ENCODE measurements around the gene SH3BGRL3. TPM values are rescaled to one million over a fixed set of nuclear protein-coding genes. Genes with fewer than 3 reads are reported as not detected.
"Not testable (repeated sequence)": the region's sequence is repeated elsewhere in the genome, so short reads cannot be mapped to it uniquely, and the experiment has no call there.

The SH3BGRL3 gene
- total RNA-seq, 1 donor from 2014 or later: 204 TPM

DNA sequence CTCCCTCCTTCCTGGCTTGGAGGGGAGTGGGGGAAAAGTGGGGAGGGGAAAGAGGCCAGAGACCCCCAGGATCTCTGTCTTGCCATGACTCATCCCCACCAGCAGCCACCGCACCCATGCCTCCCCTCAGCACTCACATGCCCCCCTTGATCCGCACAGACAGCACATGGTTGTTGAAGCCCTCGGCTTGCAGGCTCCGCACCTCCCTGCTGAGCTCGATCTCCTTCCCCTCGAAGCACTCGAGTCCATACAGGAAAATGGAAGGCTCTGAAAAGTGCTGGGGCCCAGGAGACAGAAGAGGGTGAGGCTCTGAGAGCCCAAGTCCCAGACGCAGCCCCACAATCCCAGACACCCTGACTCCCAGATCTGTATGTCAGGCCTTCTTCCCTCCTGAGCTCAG is 48.7 kb downstream of the SH3BGRL3 start:
- intact Hi-C loops (cut with DNase I): no loop called here
- Histone ChIP-seq H3K36me3 (peaks cover 6% of the 10 kb centered on the region), H3K4me3 (no peak overlapping the region), H3K4me1 (no peaks in the 10 kb centered on the region), H3K27me3 (ENCODE audit: low read depth) (no peaks in the 10 kb centered on the region), H3K9me3 (no peaks in the 10 kb centered on the region), H3K27ac (no peak overlapping the region)
- TF ChIP-seq, protein P1, sequence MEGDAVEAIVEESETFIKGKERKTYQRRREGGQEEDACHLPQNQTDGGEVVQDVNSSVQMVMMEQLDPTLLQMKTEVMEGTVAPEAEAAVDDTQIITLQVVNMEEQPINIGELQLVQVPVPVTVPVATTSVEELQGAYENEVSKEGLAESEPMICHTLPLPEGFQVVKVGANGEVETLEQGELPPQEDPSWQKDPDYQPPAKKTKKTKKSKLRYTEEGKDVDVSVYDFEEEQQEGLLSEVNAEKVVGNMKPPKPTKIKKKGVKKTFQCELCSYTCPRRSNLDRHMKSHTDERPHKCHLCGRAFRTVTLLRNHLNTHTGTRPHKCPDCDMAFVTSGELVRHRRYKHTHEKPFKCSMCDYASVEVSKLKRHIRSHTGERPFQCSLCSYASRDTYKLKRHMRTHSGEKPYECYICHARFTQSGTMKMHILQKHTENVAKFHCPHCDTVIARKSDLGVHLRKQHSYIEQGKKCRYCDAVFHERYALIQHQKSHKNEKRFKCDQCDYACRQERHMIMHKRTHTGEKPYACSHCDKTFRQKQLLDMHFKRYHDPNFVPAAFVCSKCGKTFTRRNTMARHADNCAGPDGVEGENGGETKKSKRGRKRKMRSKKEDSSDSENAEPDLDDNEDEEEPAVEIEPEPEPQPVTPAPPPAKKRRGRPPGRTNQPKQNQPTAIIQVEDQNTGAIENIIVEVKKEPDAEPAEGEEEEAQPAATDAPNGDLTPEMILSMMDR (IDR thresholded peaks at IDR 0.05): no peak
- DNase-seq: no peak
- ATAC-seq: no peak

DNA sequence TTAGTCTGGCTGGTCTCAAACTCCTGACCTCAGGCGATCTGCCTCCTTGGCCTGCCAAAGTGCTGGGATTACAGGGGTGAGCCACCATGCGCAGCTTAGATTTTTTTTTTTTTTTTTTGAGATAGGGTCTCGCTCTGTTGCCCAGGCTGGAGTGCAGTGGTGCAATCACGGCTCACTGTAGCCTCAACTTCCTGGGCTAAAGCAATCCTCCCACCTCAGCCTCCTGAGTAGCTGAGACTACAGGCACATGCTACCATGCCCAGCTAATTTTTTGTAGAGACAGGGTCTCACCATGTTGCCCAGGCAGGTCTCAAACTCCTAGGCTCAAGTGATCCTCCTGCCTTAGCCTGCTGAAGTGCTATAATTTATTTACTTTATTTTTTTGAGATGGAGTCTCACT is 49.5 kb downstream of the SH3BGRL3 start:
- H3K27ac ChIP-seq; H3K4me3 ChIP-seq; H3K4me1 ChIP-seq; DNase-seq; H3K27me3 ChIP-seq (ENCODE audit: low read depth); H3K36me3 ChIP-seq; intact Hi-C loops (cut with DNase I); ATAC-seq; H3K9me3 ChIP-seq: not testable (repeated sequence)

DNA sequence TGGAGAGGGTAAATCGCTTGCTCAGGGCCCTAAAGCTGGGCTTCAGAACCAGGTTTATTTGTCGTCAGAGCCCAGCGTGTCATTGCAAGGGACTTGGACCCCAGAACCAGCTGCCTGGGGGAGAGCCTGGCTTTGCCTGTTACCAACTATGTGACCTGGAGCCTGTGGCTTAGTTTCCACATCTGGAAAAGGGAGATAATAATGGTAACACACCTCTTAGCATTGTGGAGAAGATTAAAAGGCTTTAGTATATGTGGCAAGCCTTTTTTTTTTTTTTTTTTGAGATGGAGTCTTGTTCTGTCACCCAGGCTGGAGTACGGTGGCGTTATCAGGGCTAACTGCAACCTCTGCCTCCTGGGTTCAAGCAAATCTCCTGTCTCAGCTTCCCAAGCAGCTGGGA is 50.4 kb downstream of the SH3BGRL3 start:
- no peaks in the 10 kb centered on the region for H3K36me3 ChIP-seq
- no peaks in the 10 kb centered on the region for H3K9me3 ChIP-seq
- intact Hi-C loops (cut with DNase I): no loop called here
- ATAC-seq (no peak), DNase-seq (no peak)
- H3K27ac ChIP-seq: no peak overlapping the region
- peaks cover under 1% of the 10 kb centered on the region for H3K4me1 ChIP-seq
- TF ChIP-seq, protein P1 (IDR thresholded peaks at IDR 0.05): no peak
- H3K4me3 ChIP-seq: no peak overlapping the region
- H3K27me3 ChIP-seq (ENCODE audit: low read depth): no peaks in the 10 kb centered on the region

Other genes starting within 250 kb of the SH3BGRL3 start
- gene SLC30A2, start 234.0 kb upstream of the SH3BGRL3 start, total RNA-seq: not detected
- gene TRIM63, start 212.5 kb upstream of the SH3BGRL3 start, total RNA-seq: 0.53 TPM
- 11.8 TPM for gene PDIK1L, start 168.3 kb upstream of the SH3BGRL3 start, total RNA-seq
- gene FAM110D, start 121.0 kb upstream of the SH3BGRL3 start, total RNA-seq: 3.8 TPM
- gene C1orf232, start 111.1 kb upstream of the SH3BGRL3 start, total RNA-seq: not detected
- 18.0 TPM for gene ZNF593, start 110.2 kb upstream of the SH3BGRL3 start, total RNA-seq
- gene ZNF593OS, start 108.3 kb upstream of the SH3BGRL3 start, total RNA-seq: not detected
- gene CNKSR1, start 102.6 kb upstream of the SH3BGRL3 start, total RNA-seq: 25.0 TPM
- gene CATSPER4, start 89.5 kb upstream of the SH3BGRL3 start, total RNA-seq: not detected
- 10.2 TPM for gene CEP85, start 45.9 kb upstream of the SH3BGRL3 start, total RNA-seq
- gene UBXN11, start 26.6 kb downstream of the SH3BGRL3 start, total RNA-seq: 65.1 TPM
- 541 TPM for gene CD52, start 37.9 kb downstream of the SH3BGRL3 start, total RNA-seq
- gene CRYBG2, start 74.0 kb downstream of the SH3BGRL3 start, total RNA-seq: 2.1 TPM
- 1.2 TPM for gene ZNF683, start 92.7 kb downstream of the SH3BGRL3 start, total RNA-seq
- not detected for gene LIN28A, start 130.7 kb downstream of the SH3BGRL3 start, total RNA-seq
- gene DHDDS, start 152.2 kb downstream of the SH3BGRL3 start, total RNA-seq: 37.2 TPM
- gene HMGN2, start 192.4 kb downstream of the SH3BGRL3 start, total RNA-seq: 326 TPM
- gene RPS6KA1, start 249.7 kb downstream of the SH3BGRL3 start, total RNA-seq: 140 TPM